ENCODE measurements around the gene KDM6A. TPM values are rescaled to one million over a fixed set of nuclear protein-coding genes. Genes with fewer than 3 reads are reported as not detected.
"Not testable (repeated sequence)": the region's sequence is repeated elsewhere in the genome, so short reads cannot be mapped to it uniquely, and the experiment has no call there.

The KDM6A gene
- total and polyA plus RNA-seq, 7 donors: 3.6 to 21.3 (median 13.2) TPM

DNA sequence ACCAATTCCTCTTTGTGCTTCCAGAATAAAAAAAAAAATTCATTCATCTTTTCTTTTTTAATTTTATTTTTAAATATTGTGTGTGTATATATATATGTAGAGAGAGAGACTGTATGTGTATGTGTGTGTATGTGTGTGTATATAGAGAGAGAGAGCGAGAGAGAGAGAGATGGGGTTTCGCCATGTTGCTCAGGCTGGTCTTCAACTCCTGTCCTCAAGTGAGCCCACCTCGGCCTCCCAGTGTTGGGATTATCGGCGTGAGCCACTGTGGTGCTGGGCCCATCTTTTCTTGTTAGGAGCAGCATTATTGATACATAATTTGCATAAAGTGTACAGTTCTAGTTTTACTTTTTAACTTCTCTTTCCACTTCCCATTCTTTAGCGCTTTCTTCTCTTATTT, 33.6 kb downstream of the KDM6A start:
- peaks cover 56% of the 10 kb centered on the region for H3K4me1 ChIP-seq
- DNase-seq (no peak), ATAC-seq (no peak)
- intact Hi-C loops (cut with DNase I): no loop called here
- TF ChIP-seq, protein P1, sequence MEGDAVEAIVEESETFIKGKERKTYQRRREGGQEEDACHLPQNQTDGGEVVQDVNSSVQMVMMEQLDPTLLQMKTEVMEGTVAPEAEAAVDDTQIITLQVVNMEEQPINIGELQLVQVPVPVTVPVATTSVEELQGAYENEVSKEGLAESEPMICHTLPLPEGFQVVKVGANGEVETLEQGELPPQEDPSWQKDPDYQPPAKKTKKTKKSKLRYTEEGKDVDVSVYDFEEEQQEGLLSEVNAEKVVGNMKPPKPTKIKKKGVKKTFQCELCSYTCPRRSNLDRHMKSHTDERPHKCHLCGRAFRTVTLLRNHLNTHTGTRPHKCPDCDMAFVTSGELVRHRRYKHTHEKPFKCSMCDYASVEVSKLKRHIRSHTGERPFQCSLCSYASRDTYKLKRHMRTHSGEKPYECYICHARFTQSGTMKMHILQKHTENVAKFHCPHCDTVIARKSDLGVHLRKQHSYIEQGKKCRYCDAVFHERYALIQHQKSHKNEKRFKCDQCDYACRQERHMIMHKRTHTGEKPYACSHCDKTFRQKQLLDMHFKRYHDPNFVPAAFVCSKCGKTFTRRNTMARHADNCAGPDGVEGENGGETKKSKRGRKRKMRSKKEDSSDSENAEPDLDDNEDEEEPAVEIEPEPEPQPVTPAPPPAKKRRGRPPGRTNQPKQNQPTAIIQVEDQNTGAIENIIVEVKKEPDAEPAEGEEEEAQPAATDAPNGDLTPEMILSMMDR (IDR thresholded peaks at IDR 0.05): no peak
- H3K9me3 ChIP-seq: peaks cover 7% of the 10 kb centered on the region
- H3K4me3 ChIP-seq: no peak overlapping the region
- no peak overlapping the region for H3K27ac ChIP-seq
- H3K27me3 ChIP-seq (ENCODE audit: insufficient read depth in 3 of 3, low read length in 2 of 3): no peaks in the 10 kb centered on the region
- WGBS, 3 donors: 95 to 100% (median 98%) methylated on average over 6 of the region's 6 CpGs
- no peaks in the 10 kb centered on the region for H3K36me3 ChIP-seq (ENCODE audit: insufficient read depth in 1 of 2, low read depth in 1 of 2)

DNA sequence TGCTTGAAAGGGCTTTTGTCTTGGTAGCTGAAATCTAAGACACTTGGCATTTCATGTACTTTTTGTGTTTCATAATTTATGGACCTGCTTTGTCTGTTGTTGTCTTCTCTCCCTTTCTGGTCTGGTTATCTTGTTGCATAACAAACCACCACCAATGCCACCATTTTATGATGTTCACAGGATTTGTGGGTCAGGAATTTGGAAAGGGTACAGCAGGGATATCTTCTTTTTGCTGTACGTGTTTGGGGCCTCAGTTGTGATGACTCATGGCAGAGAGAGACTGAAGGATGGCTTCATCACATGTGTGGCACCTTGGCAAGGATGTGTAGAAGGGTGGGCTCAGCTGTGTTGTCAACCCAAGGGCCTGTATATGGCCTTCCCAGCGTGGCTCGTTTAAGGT, 35.2 kb downstream of the KDM6A start:
- Histone ChIP-seq H3K9me3 (no peaks in the 10 kb centered on the region), H3K27ac (peak overlapping the region; percentile 71), H3K27me3 (ENCODE audit: insufficient read depth in 3 of 3, low read length in 2 of 3) (no peaks in the 10 kb centered on the region), H3K36me3 (ENCODE audit: insufficient read depth in 1 of 2, low read depth in 1 of 2) (no peaks in the 10 kb centered on the region), H3K4me1 (peaks cover 60% of the 10 kb centered on the region), H3K4me3 (no peak overlapping the region)
- TF ChIP-seq, protein P1 (IDR thresholded peaks at IDR 0.05): no peak
- 25 to 35% (median 28%) methylated on average over 3 of the region's 3 CpGs for WGBS, 3 donors
- DNase-seq (no peak), ATAC-seq (peak; percentile 93 to 97 (median 96))
- intact Hi-C loops (cut with DNase I): no loop called here

DNA sequence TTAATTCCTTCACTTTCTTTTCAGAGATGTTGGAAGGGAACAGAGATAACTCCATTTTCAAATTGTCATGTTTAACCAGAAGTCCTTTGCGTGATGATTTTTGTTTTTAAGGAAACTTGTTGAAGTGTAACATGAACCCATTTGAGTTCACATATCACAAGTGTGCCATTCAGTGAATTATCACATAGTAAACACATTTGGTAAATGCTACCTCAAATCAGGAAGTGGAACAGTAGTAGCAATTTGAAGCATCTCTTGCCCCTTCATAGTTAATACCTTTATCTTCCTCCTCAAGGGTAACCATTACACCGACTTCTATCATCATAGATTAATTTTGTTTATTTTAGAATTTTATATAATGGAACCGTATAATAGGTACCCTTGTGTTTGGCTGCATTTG, 35.8 kb downstream of the KDM6A start:
- Histone ChIP-seq H3K4me1 (peaks cover 58% of the 10 kb centered on the region), H3K27ac (peak overlapping the region; percentile 71), H3K9me3 (no peaks in the 10 kb centered on the region), H3K27me3 (ENCODE audit: insufficient read depth in 3 of 3, low read length in 2 of 3) (no peaks in the 10 kb centered on the region), H3K4me3 (no peak overlapping the region), H3K36me3 (ENCODE audit: insufficient read depth in 1 of 2, low read depth in 1 of 2) (no peaks in the 10 kb centered on the region)
- TF ChIP-seq, protein P1 (IDR thresholded peaks at IDR 0.05): no peak
- no peak for ATAC-seq
- intact Hi-C loops (cut with DNase I): no loop called here
- no peak for DNase-seq
- 73 to 80% (median 79%) methylated on average over 3 of the region's 3 CpGs for WGBS, 3 donors

DNA sequence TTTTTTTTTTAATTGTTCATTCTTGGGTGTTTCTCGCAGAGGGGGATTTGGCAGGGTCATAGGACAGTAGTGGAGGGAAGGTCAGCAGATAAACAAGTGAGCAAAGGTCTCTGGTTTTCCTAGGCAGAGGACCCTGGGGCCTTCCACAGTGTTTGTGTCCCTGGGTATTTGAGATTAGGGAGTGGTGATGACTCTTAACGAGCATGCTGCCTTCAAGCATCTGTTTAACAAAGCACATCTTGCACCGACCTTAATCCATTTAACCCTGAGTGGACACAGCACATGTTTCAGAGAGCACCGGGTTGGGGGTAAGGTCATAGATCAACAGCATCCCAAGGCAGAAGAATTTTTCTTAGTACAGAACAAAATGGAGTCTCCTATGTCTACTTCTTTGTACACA, 37.5 kb downstream of the KDM6A start:
- DNase-seq; H3K9me3 ChIP-seq; H3K4me3 ChIP-seq; ATAC-seq; H3K36me3 ChIP-seq (ENCODE audit: insufficient read depth in 1 of 2, low read depth in 1 of 2); H3K27ac ChIP-seq; intact Hi-C loops (cut with DNase I); H3K27me3 ChIP-seq (ENCODE audit: insufficient read depth in 3 of 3, low read length in 2 of 3): not testable (repeated sequence)
- 55 to 88% (median 65%) methylated on average over 2 to 4 of the region's 4 CpGs for WGBS, 3 donors
- peaks cover 57% of the 10 kb centered on the region for H3K4me1 ChIP-seq

DNA sequence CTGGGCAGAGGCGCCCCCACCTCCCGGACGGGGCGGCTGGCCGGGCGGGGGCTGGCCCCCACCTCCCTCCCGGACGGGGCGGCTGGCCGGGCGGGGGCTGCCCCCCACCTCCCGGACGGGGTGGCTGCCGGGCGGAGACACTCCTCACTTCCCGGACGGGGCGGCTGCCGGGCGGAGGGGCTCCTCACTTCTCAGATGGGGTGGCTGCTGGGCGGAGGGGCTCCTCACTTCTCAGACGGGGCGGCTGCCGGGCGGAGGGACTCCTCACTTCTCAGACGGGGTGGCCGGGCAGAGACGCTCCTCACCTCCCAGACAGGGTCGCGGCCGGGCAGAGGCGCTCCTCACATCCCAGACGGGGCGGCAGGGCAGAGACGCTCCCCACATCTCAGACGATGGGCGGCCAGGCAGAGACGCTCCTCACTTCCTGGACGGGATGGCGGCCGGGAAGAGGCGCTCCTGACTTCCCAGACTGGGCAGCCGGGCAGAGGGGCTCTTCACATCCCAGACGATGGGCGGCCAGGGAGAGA, 38.1 kb downstream of the KDM6A start:
- H3K27me3 ChIP-seq (ENCODE audit: insufficient read depth in 3 of 3, low read length in 2 of 3); H3K27ac ChIP-seq; ATAC-seq; intact Hi-C loops (cut with DNase I); H3K36me3 ChIP-seq (ENCODE audit: insufficient read depth in 1 of 2, low read depth in 1 of 2); DNase-seq; H3K4me3 ChIP-seq; H3K9me3 ChIP-seq: not testable (repeated sequence)
- peaks cover 55% of the 10 kb centered on the region for H3K4me1 ChIP-seq
- WGBS, 3 donors: 98 to 100% (median 98%) methylated on average over 14 to 40 of the region's 45 CpGs

All from psoas muscle (tissue), 8 donors.